ENCODE data around the gene TET2.
A peak's percentile ranks its signal among the peaks of the same experiment; 100 is the strongest.

TET2 gene

GRCh38 chr4:105174098-105174497 is 27.4 kb downstream of the TET2 start:
- Mint-ChIP-seq H3K27ac (no peak overlapping the region), H3K36me3 (ENCODE audit: low read depth) (peaks cover 65% of the 10 kb centered on the region), H3K4me1 (no peaks in the 10 kb centered on the region), H3K27me3 (ENCODE audit: low read depth) (no peaks in the 10 kb centered on the region), H3K9me3 (peaks cover 35% of the 10 kb centered on the region), H3K4me3 (no peak overlapping the region)
- no peak for TF ChIP-seq CTCF (IDR thresholded peaks at IDR 0.05; ENCODE audit: unreplicated experiment in 3 of 3)

DNA sequence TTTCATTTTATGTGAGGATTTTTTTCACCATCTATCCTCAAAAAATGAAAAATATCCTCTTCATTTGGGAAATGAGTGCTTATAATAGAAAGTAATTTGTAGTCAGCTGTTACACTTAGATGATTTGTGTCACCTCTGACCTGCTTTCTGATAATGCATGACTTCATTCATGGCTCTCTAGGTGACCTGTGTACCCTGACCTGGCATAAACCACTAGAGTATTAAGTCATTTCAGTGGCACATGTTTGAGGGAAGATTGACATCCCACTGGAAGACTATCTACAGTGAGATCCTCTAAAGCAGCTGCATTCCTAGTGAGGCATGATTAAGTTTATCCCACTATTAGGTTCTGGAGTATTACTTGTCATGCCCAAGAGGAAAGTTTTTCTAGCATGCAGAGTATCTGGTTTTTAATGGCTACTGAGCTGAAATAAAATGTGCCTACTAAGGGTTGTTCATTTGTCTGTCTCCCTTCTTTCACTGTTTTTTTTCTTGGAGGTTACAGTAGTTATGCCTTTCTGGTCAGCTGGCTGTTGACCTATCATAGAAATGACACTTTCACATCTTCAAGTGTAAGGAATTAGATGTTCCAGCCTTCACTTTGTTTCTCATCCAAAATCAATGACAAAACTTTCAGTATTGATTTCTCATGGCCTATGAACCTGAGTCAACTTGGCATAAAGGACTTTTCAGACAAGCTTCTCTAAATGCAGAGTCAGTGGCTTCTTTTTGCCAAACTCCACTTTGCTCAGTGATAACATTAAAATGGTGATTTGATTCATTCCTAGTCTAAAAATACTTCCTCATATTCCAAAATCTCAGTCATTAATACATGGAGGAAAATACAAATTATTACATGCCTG is 33.1 kb downstream of the TET2 start:
- Mint-ChIP-seq H3K4me1 (peaks cover 32% of the 10 kb centered on the region), H3K27me3 (ENCODE audit: low read depth) (no peaks in the 10 kb centered on the region), H3K9me3 (peaks cover 19% of the 10 kb centered on the region), H3K36me3 (ENCODE audit: low read depth) (peaks cover 38% of the 10 kb centered on the region), H3K27ac (no peak overlapping the region), H3K4me3 (no peak overlapping the region)
- no peak for TF ChIP-seq CTCF (IDR thresholded peaks at IDR 0.05; ENCODE audit: unreplicated experiment in 3 of 3)

DNA sequence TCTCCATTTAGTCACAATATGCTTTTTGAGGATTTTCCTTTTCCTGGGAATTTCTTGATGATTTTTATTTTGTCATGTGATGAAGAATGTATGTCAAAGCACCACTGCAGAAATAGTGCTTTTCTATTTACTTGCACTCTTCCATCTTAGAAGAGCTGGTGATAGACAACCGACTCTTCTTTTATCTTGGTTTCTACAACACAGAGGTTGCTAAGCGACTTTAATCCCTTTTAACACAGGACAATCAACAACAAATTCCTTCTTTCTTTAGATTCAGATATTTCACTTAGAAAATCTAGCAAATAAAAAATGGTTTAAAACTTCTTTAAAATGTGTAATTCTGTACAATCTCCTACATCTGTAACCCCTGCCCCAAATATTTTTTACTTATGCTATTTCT is 34.6 kb downstream of the TET2 start:
- Mint-ChIP-seq H3K36me3 (ENCODE audit: low read depth) (peaks cover 25% of the 10 kb centered on the region), H3K27ac (peak overlapping the region in 1 of 3 experiments; percentile 2), H3K9me3 (peaks cover 7% of the 10 kb centered on the region), H3K4me3 (no peak overlapping the region), H3K4me1 (peaks cover 33% of the 10 kb centered on the region), H3K27me3 (ENCODE audit: low read depth) (no peaks in the 10 kb centered on the region)
- TF ChIP-seq CTCF (IDR thresholded peaks at IDR 0.05; ENCODE audit: unreplicated experiment in 3 of 3) = no peak

DNA sequence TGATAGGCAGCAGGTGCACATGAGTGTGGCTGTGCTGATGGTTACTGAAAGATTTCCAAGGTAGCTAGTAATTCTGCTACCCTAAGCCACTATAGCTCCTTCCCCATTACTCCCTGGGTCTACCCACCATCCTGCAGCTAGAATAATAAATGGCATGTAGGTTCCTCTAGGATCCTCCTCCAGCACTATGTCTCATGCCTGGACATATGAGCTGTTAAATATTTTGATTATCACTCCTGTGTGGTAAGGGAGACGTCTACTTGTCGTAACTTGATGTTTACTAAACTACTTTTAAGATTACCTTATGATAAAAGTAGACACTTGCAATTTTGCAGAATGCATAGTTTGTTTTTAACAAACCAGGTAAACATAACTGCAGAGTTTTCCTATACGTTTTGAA is 35.5 kb downstream of the TET2 start:
- peaks cover 33% of the 10 kb centered on the region for H3K4me1 Mint-ChIP-seq
- H3K36me3 Mint-ChIP-seq (ENCODE audit: low read depth) = peaks cover 16% of the 10 kb centered on the region
- H3K27ac Mint-ChIP-seq = peak overlapping the region in 1 of 3 experiments; percentile 36
- H3K9me3 Mint-ChIP-seq = peaks cover 1% of the 10 kb centered on the region
- TF ChIP-seq CTCF (IDR thresholded peaks at IDR 0.05; ENCODE audit: unreplicated experiment in 3 of 3) = no peak
- H3K27me3 Mint-ChIP-seq (ENCODE audit: low read depth) = no peaks in the 10 kb centered on the region
- H3K4me3 Mint-ChIP-seq = no peak overlapping the region

- H3K27ac Mint-ChIP-seq = peak overlapping the region; percentile 46 to 61 (median 47)
- no peaks in the 10 kb centered on the region for H3K27me3 Mint-ChIP-seq (ENCODE audit: low read depth)
- peaks cover 32% of the 10 kb centered on the region for H3K4me1 Mint-ChIP-seq
- H3K36me3 Mint-ChIP-seq (ENCODE audit: low read depth) = peaks cover 12% of the 10 kb centered on the region
- H3K9me3 Mint-ChIP-seq = no peaks in the 10 kb centered on the region
- no peak for TF ChIP-seq CTCF (IDR thresholded peaks at IDR 0.05; ENCODE audit: unreplicated experiment in 3 of 3)
- H3K4me3 Mint-ChIP-seq = no peak overlapping the region
These were observed 37.8 kb downstream of the TET2 start for GRCh38 chr4:105184316-105184980.
